Measurements from ENCODE around the gene CNOT6. TPM values are rescaled to one million over a fixed set of nuclear protein-coding genes. Genes with fewer than 3 reads are reported as not detected.

CNOT6 gene
- total and polyA plus RNA-seq, 4 donors: 8.7 to 51.1 (median 14.8) TPM

GRCh38 chr5:180592176-180592575, 98.0 kb downstream of the CNOT6 start:
- Histone ChIP-seq H3K36me3 (ENCODE audit: control insufficient read depth in 4 of 4, insufficient read depth in 4 of 4, low read length in 4 of 4) (no peaks in the 10 kb centered on the region), H3K27me3 (ENCODE audit: control insufficient read depth in 3 of 3, insufficient read depth in 3 of 3, low read length in 2 of 3) (peaks cover 4 to 23% (median 12%) of the 10 kb centered on the region in 3 donors), H3K4me3 (no peak overlapping the region), H3K4me1 (ENCODE audit: control insufficient read depth in 5 of 5, insufficient read depth in 5 of 5, low read length in 5 of 5) (peaks cover 0 to 17% (median 0%) of the 10 kb centered on the region in 5 donors), H3K9ac (ENCODE audit: insufficient read depth in 1 of 2, low read length in 2 of 2) (no peak overlapping the region), H3K9me3 (ENCODE audit: control insufficient read depth in 4 of 4, insufficient read depth in 3 of 4, low read length in 3 of 4) (peaks cover 0 to 3% (median 0%) of the 10 kb centered on the region in 4 donors), H3K27ac (ENCODE audit: low read depth in 1 of 2, low read length in 1 of 2) (no peak overlapping the region)
- ATAC-seq (ENCODE audit: insufficient read depth, low FRiP score) (no peak), DNase-seq (no peak)
- WGBS, 2 donors: 83 to 90% methylated on average over 10 of the region's 10 CpGs
- no peak for TF ChIP-seq CTCF (IDR thresholded peaks at IDR 0.05; ENCODE audit: control extremely low read depth, extremely low read depth)

GRCh38 chr5:180593446-180594206, 99.4 kb downstream of the CNOT6 start:
- ATAC-seq (ENCODE audit: insufficient read depth, low FRiP score): no peak
- Histone ChIP-seq H3K36me3 (ENCODE audit: control insufficient read depth in 4 of 4, insufficient read depth in 4 of 4, low read length in 4 of 4) (no peaks in the 10 kb centered on the region), H3K9ac (ENCODE audit: insufficient read depth in 1 of 2, low read length in 2 of 2) (no peak overlapping the region), H3K4me1 (ENCODE audit: control insufficient read depth in 5 of 5, insufficient read depth in 5 of 5, low read length in 5 of 5) (peaks cover 0 to 17% (median 0%) of the 10 kb centered on the region in 5 donors), H3K4me3 (no peak overlapping the region), H3K9me3 (ENCODE audit: control insufficient read depth in 4 of 4, insufficient read depth in 3 of 4, low read length in 3 of 4) (peaks cover 0 to 3% (median 0%) of the 10 kb centered on the region in 4 donors), H3K27me3 (ENCODE audit: control insufficient read depth in 3 of 3, insufficient read depth in 3 of 3, low read length in 2 of 3) (peaks cover 4 to 14% (median 12%) of the 10 kb centered on the region in 3 donors), H3K27ac (ENCODE audit: low read depth in 1 of 2, low read length in 1 of 2) (no peak overlapping the region)
- no peak for DNase-seq
- WGBS, 2 donors: 84 to 94% methylated on average over 19 of the region's 19 CpGs
- no peak for TF ChIP-seq CTCF (IDR thresholded peaks at IDR 0.05; ENCODE audit: control extremely low read depth, extremely low read depth)

GRCh38 chr5:180594311-180595045, 100.3 kb downstream of the CNOT6 start:
- H3K27ac ChIP-seq (ENCODE audit: low read depth in 1 of 2, low read length in 1 of 2): no peak overlapping the region
- peaks cover 0 to 3% (median 0%) of the 10 kb centered on the region in 4 donors for H3K9me3 ChIP-seq (ENCODE audit: control insufficient read depth in 4 of 4, insufficient read depth in 3 of 4, low read length in 3 of 4)
- no peak for TF ChIP-seq CTCF (IDR thresholded peaks at IDR 0.05; ENCODE audit: control extremely low read depth, extremely low read depth)
- H3K4me3 ChIP-seq: no peak overlapping the region
- H3K9ac ChIP-seq (ENCODE audit: insufficient read depth in 1 of 2, low read length in 2 of 2): no peak overlapping the region
- H3K4me1 ChIP-seq (ENCODE audit: control insufficient read depth in 5 of 5, insufficient read depth in 5 of 5, low read length in 5 of 5): peaks cover 0 to 17% (median 0%) of the 10 kb centered on the region in 5 donors
- DNase-seq (no peak), ATAC-seq (ENCODE audit: insufficient read depth, low FRiP score) (no peak)
- 89 to 93% methylated on average over 17 of the region's 17 CpGs for WGBS, 2 donors
- H3K36me3 ChIP-seq (ENCODE audit: control insufficient read depth in 4 of 4, insufficient read depth in 4 of 4, low read length in 4 of 4): no peaks in the 10 kb centered on the region
- peaks cover 4 to 9% (median 9%) of the 10 kb centered on the region in 3 donors for H3K27me3 ChIP-seq (ENCODE audit: control insufficient read depth in 3 of 3, insufficient read depth in 3 of 3, low read length in 2 of 3)

All from lung (tissue), 12 donors.